NOMO-1 treated with DMSO at 0.1 percent for 48 hours (cell line): ENCODE measurements around the gene TFF2.

ENCODE experiments used
- DNase-seq: peaks from one replicate; lab custom pipeline; 2025; ENCODE audit not compliant: unreplicated experiment; lab: John Stamatoyannopoulos, UW

The TFF2 gene

DNA sequence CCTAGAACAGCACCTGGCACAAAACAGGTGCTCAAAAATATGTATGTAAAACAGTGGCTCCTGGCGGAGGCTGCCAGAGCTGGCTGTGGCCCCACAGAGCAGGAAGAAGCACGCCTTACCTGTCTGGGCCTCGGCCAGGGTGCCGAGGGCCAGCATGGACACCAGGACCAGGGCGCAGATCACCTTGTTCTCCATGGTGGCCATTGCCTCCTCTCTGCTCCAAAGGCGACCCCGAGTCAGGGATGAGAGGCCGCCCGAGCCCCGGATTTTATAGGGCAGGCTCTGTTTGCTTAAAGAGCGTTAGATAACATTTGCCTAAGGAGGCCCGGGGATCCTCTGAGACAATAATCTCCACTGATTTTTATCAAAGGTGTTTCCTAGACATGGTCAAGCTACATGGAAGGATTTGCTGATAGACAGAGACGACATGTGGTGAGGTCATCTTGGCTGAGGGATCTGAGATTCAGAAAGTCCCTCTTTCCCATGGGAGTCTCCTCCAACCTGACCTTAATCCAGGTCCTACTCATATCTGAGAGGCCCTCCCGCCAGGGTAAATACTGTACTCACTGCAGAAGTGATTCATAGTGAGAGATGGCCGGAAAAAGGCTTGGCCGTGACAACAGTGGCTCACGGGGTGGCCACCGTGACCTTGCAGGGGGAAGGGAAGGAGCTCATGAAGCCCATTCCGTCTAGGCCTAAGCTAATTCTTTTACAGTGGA is 15.7 kb upstream of the TFF2 start, which contains the start of gene TFF1:
Gene TFF1, minus strand, starts transcription at position 244 of the 719 bp plus-strand sequence. Its CDS starts 40 bp downstream, at position 204.
- DNase-seq = no peak

GRCh38 chr21:42365770-42366169 is 15.0 kb upstream of the TFF2 start:
- DNase-seq = no peak

DNA sequence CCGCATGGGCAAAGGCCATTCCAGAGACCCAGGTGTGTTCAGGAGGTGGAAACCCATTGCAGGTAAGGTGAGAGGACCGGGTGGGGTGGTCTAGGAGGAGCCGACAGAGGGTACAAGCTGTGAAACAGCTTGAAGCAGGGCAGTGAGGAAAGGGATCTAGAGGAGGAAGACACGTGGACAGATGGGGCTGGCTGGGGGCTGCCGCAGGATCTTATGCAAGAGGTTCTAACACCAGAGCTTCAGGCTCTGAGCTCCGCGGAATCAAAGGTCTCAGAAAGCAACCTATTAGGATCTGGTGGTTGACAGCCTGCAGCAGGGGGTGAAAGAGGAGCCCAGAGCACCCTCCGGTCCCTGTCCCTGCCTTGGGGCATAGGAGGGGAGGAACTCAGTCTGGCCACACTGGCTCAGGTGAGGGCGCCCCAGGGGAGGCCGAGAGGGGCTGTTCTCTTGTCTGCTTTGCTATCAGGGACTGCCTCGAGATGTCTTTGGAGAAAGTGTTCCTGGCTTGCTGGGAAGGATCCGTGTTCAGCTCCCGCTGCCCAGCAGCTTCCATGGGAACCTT is 13.6 kb upstream of the TFF2 start:
- DNase-seq = peak; percentile 21

GRCh38 chr21:42363312-42363711 is 12.5 kb upstream of the TFF2 start:
- no peak for DNase-seq

GRCh38 chr21:42362700-42363099 is 11.9 kb upstream of the TFF2 start:
- no peak for DNase-seq

GRCh38 chr21:42362198-42362597 is 11.4 kb upstream of the TFF2 start:
- DNase-seq = no peak

GRCh38 chr21:42361286-42361685 is 10.5 kb upstream of the TFF2 start:
- no peak for DNase-seq

DNA sequence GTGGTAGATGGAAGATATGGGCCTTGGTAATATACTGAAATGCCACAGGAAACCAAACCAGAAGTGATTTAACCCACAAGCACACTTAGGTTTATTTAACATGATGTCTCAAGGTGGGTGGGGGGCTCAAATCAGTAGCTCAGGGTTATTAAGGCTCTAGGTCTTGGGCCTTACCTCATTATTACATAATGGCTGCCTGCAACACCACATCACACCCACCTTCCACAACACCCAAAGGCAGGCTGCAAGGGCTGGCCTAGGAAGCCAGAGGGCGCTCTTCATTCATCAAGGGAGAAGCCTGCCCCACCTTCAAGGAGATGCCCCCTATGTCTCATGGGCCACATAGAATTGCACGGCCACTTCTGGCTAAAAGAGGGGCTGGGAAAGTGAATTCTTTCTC is 9.5 kb upstream of the TFF2 start:
- no peak for DNase-seq

DNA sequence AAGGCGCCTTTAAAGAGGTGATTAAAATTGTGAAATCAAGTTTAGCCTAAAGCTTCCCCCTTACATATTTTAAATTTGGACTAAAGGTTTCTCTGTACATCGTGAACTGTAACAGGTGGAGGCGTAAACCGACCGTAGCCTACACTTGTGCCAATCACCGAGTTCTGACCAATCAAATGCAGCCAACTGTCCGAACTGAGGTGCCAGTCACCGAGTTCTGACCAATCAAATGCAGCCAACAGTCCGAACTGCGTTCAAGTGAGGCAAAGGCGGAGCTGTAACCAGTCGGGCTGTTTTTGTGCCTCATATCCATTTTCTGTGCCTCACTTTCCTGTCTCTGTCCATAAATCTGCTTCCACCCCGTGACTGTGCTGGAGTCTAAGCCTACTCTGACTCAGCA is 8.1 kb upstream of the TFF2 start:
- DNase-seq = no peak

DNA sequence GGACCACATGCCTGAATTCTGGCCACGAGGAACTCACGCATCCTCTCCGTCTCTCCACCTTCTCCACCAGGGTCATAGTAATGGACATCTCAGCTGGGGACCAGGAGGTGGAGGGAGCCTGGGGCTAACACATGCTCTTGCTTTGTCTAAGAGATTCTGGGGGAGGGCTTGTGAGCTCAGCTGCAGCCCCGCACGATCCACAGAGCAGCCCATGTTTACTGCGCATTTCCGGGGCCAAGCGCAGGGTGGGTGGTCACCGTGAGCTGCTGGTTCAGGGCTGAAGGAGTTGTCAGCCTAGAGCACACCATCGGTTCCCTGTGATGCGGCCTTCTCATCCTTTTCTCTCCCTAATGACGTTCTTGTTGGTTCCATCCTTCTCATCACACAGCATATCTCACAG is 7.5 kb upstream of the TFF2 start:
- DNase-seq = no peak

GRCh38 chr21:42357307-42357706 is 6.5 kb upstream of the TFF2 start:
- no peak for DNase-seq

GRCh38 chr21:42356650-42357049 is 5.9 kb upstream of the TFF2 start:
- no peak for DNase-seq

DNA sequence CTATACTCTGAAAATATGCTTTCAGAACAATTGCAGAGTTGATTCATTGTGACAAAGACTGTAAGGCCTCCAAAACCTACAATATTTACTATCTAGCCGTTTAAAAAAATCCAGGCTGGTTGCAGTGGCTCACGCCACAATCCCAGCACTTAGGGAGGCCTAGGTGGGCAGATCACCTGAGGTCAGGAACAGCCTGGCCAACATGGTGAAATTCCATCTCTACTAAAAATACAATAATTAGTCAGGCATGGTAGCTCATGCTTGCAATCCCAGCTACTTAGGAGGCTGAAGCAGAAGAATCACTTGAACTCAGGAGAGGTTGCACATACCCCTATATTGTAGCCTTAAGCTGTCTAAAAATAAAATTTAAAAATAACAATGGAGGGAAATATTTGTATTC is 5.3 kb upstream of the TFF2 start:
- no peak for DNase-seq

GRCh38 chr21:42353623-42354022 is 2.8 kb upstream of the TFF2 start:
- no peak for DNase-seq

DNA sequence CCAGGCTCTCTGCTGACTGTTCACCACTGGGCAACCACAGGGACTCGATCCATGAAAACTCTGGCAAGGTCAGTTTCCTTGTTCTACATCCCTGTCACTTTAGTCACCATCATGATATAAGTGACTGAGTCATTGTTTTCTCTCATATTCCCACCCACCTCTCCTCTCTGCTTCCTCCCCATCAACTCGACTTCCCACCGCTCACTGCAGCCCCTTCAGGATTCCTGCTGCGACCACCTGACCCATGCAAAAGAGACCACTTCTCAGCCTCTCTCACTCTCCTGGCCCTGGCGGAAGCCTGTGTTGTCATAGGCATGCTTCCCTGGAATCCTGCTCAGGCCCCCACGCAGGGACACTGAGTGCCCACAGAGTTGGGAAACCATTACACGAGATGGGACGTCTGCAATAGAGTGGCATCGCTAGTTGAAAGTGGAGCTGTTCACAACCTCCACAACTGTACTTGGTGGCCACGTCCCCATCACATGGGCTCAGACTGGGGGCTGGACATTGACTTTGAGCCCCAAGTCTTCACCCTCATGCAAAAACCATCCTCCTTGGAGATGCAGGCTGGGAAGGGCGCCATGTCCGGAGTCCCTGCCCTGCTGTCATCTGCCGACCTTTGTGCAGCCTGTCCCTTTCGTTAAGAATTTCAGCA is 1.8 kb upstream of the TFF2 start:
- DNase-seq = no peak

- DNase-seq = no peak
Measured at GRCh38 chr21:42351626-42352440, 1.0 kb upstream of the TFF2 start.

DNA sequence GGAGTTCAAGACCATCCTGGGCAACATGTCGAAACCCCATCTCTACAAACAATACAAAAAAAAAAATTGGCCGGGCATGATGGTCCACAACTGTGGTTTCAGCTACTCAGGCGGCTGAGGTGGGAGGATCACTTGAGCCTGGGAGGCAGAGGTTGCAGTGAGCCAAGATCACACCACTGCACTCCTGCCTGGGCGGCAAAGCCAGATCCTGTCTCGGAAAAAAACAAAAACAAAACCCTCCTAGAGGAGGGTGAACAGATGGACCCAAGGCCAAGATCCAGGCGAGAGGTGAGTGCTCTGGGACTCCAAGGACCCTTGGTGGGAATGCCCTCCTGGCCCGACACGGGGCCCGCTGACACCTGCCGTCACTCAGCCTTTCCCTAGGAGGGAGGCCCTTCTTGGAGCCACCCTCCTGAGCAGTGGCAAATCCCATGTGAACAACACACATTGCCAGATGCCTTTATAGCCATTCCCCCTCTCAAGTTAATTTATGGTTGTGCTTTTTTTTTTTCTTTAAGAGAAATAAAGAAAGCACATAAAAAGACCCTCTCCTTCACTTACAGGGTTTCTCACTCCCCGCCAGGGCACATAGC is 380 bp downstream of the TFF2 start:
- no peak for DNase-seq

DNA sequence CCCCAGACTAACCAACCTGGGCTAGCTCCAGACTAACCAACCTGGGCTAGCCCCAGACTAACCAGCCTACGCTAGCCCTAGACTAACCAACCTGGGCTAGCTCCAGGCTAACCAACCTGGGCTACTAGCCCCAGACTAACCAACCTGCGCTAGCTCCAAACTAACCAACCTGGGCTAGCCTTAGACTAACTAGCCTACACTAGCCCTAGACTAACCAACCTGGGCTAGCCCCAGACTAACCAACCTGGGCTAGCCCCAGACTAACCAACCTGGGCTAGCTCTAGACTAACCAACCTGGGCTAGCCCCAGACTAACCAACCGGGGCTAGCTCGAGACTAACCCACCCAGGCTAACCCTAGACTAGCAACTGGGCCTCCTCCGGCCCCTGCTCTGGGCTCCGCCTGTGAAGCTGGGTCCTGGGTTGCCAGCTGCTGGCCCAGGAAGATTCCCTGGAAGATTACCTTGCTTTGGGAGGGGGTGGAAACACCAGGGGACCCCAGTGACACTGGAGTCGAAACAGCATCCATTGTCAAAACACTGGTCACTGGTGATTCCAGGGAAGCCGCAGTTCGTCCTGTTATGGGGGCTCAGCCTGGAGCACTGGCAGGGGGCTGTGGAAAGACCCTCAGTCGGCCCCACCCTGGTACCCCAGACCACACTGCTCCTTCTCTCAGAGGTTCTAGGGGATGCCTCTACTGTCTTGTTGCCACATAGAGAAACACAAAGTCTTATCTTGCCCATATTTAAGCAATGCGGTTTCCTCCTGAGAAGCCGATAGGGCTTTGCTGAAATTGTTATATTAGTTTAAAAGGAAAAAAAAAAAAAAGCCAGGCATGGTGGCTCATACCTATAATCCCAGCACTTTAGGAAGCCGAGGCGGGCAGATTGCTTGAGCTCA is 1.1 kb downstream of the TFF2 start:
- DNase-seq = no peak

- DNase-seq = no peak
Measured at GRCh38 chr21:42348762-42349161, 2.0 kb downstream of the TFF2 start.
